Pulmonary artery endothelial cell (primary cell): ENCODE data around the gene ANO4. TPM values are rescaled to one million over a fixed set of nuclear protein-coding genes. Genes with fewer than 3 reads are reported as not detected.
"Not testable (repeated sequence)": the region's sequence is repeated elsewhere in the genome, so short reads cannot be mapped to it uniquely, and the experiment has no call there.

ENCODE experiments used
- DNase-seq: peaks from one replicate; pipeline ENCODE4 v3.0.0-alpha.2; 2011; ENCODE audit warnings: low read depth, low spot score
- total RNA-seq: library from RNA; depleted of rRNA; stranded (reverse); fragments of >200 nt; gene quantifications from 2 replicates; pipeline ENCODE4 v1.2.3, GENCODE V29; 2014

Gene ANO4
- total RNA-seq, 1 donor from 2014 or later = 0.13 TPM

- DNase-seq = no peak
These were observed 245.4 kb downstream of the ANO4 start for GRCh38 chr12:101039848-101040531.

- no peak for DNase-seq
These were observed 246.4 kb downstream of the ANO4 start for GRCh38 chr12:101040936-101041335.

GRCh38 chr12:101042211-101042610 is 247.6 kb downstream of the ANO4 start:
- no peak for DNase-seq

- no peak for DNase-seq
These were observed 250.0 kb downstream of the ANO4 start for GRCh38 chr12:101044512-101045059.

- DNase-seq = no peak
These were observed 251.2 kb downstream of the ANO4 start for GRCh38 chr12:101045486-101046464.

GRCh38 chr12:101047652-101048051 is 253.1 kb downstream of the ANO4 start:
- DNase-seq = no peak

- DNase-seq = no peak
These were observed 256.1 kb downstream of the ANO4 start for GRCh38 chr12:101050631-101051030.

- DNase-seq = no peak
These were observed 256.6 kb downstream of the ANO4 start for GRCh38 chr12:101051151-101051550.

- DNase-seq = peak; percentile 69
These were observed 257.4 kb downstream of the ANO4 start for GRCh38 chr12:101051901-101052550.

GRCh38 chr12:101053203-101053602 is 258.6 kb downstream of the ANO4 start:
- DNase-seq = no peak

GRCh38 chr12:101055940-101056339 is 261.4 kb downstream of the ANO4 start:
- DNase-seq = no peak

- DNase-seq = not testable (repeated sequence)
These were observed 267.9 kb downstream of the ANO4 start for GRCh38 chr12:101062508-101062907.

- no peak for DNase-seq
These were observed 270.1 kb downstream of the ANO4 start for GRCh38 chr12:101064721-101065120.

- DNase-seq = no peak
These were observed 271.9 kb downstream of the ANO4 start for GRCh38 chr12:101066489-101066888.

GRCh38 chr12:101068402-101068801 is 273.8 kb downstream of the ANO4 start:
- no peak for DNase-seq

- no peak for DNase-seq
These were observed 274.3 kb downstream of the ANO4 start for GRCh38 chr12:101068836-101069235.

- DNase-seq = no peak
These were observed 280.5 kb downstream of the ANO4 start for GRCh38 chr12:101074940-101075680.

GRCh38 chr12:101076921-101077320 is 282.3 kb downstream of the ANO4 start:
- DNase-seq = no peak

GRCh38 chr12:101077791-101078528 is 283.4 kb downstream of the ANO4 start:
- no peak for DNase-seq
